ENCODE results near the gene UBA1.

Gene UBA1

GRCh38 chrX:47190445-47191269 is 3.0 kb upstream of the UBA1 start:
- no peak overlapping the region for H3K27ac ChIP-seq (ENCODE audit: low read length)
- H3K36me3 ChIP-seq (ENCODE audit: control insufficient read depth, insufficient read depth, low read length): peaks cover 7% of the 10 kb centered on the region
- H3K9me3 ChIP-seq (ENCODE audit: control insufficient read depth, insufficient read depth, low read length): no peaks in the 10 kb centered on the region
- H3K27me3 ChIP-seq (ENCODE audit: control insufficient read depth, insufficient read depth, low read length): no peaks in the 10 kb centered on the region
- no CpG with 5 or more reads among the region's 40 CpGs for WGBS (ENCODE audit: insufficient coverage, insufficient read length)
- peak overlapping the region; percentile 70 for H3K4me3 ChIP-seq (ENCODE audit: low read length)
- DNase-seq (ENCODE audit: low read depth, low spot score): peak; percentile 50
- H3K4me1 ChIP-seq (ENCODE audit: control insufficient read depth, insufficient read depth, low read length): peaks cover 4% of the 10 kb centered on the region; the same call in 1 of the 2 replicates

DNA sequence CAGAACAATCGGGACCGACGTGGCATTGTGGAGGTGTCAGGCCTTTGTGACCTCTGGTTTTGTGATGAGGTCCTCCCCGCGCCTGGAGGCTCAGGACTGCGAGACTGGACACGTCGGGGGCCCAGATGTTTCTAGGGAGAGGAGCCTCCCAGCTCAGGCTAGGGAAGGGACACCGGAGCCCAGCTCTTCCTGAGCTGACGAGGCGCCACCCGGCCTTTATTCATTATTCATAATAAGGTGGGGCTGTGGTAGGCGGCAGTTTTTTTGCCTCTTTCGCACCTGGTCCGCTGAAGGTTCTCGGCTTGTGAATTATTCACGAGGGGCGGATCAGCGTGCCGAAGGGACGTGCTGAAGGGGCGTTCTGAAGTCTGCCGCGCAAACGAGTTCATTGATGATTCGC is 2.3 kb upstream of the UBA1 start:
- Histone ChIP-seq H3K27me3 (ENCODE audit: control insufficient read depth, insufficient read depth, low read length) (no peaks in the 10 kb centered on the region), H3K36me3 (ENCODE audit: control insufficient read depth, insufficient read depth, low read length) (peaks cover 2% of the 10 kb centered on the region; the same call in 1 of the 2 replicates), H3K4me3 (ENCODE audit: low read length) (peak overlapping the region; percentile 70), H3K9me3 (ENCODE audit: control insufficient read depth, insufficient read depth, low read length) (no peaks in the 10 kb centered on the region), H3K4me1 (ENCODE audit: control insufficient read depth, insufficient read depth, low read length) (peaks cover 4% of the 10 kb centered on the region; the same call in 1 of the 2 replicates), H3K27ac (ENCODE audit: low read length) (no peak overlapping the region)
- no CpG with 5 or more reads among the region's 26 CpGs for WGBS (ENCODE audit: insufficient coverage, insufficient read length)
- no peak for DNase-seq (ENCODE audit: low read depth, low spot score)

GRCh38 chrX:47191806-47192401 is 1.7 kb upstream of the UBA1 start:
- Histone ChIP-seq H3K4me1 (ENCODE audit: control insufficient read depth, insufficient read depth, low read length) (peaks cover 4% of the 10 kb centered on the region; the same call in 1 of the 2 replicates), H3K4me3 (ENCODE audit: low read length) (peak overlapping the region; percentile 70; the same call in 1 of the 2 replicates), H3K36me3 (ENCODE audit: control insufficient read depth, insufficient read depth, low read length) (peaks cover 2% of the 10 kb centered on the region; the same call in 1 of the 2 replicates), H3K27ac (ENCODE audit: low read length) (no peak overlapping the region), H3K9me3 (ENCODE audit: control insufficient read depth, insufficient read depth, low read length) (no peaks in the 10 kb centered on the region), H3K27me3 (ENCODE audit: control insufficient read depth, insufficient read depth, low read length) (no peaks in the 10 kb centered on the region)
- no peak for DNase-seq (ENCODE audit: low read depth, low spot score)
- no CpG with 5 or more reads among the region's 16 CpGs for WGBS (ENCODE audit: insufficient coverage, insufficient read length)

DNA sequence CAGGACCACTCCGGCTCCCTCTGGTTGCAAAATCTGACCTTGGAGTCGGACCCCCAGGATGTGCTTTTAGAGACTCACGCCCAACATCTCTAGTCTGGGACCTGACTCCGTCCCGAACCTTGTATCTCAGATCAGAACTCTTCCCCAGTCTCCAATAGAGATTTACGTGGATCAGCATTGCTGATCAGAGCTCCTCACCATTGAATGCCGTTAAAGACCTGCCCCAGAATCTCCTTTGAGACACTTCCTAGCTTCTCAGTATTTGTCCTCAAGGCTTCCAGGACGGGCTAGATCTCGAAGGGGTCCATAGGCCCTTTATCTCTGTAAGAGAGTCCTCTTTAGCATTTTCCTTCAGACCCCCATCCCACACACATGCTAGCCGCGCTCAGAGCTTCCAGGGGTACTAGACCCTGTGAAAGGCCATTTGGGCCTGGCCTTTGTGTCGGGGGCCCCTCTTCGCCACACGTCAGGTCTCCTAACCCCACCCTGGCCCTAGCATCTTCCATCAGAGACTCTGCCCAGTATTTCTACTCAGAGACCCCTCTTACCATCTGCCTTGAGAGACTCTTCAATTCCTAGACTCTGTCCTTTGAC is 662 bp downstream of the UBA1 start:
- Histone ChIP-seq H3K4me3 (ENCODE audit: low read length) (peak overlapping the region; percentile 97; the same call in 1 of the 2 replicates), H3K27me3 (ENCODE audit: control insufficient read depth, insufficient read depth, low read length) (no peaks in the 10 kb centered on the region), H3K36me3 (ENCODE audit: control insufficient read depth, insufficient read depth, low read length) (peaks cover 13% of the 10 kb centered on the region), H3K9me3 (ENCODE audit: control insufficient read depth, insufficient read depth, low read length) (no peaks in the 10 kb centered on the region), H3K4me1 (ENCODE audit: control insufficient read depth, insufficient read depth, low read length) (peaks cover 4% of the 10 kb centered on the region; the same call in 1 of the 2 replicates), H3K27ac (ENCODE audit: low read length) (no peak overlapping the region)
- no CpG with 5 or more reads among the region's 14 CpGs for WGBS (ENCODE audit: insufficient coverage, insufficient read length)
- no peak for DNase-seq (ENCODE audit: low read depth, low spot score)

- Histone ChIP-seq H3K36me3 (ENCODE audit: control insufficient read depth, insufficient read depth, low read length) (peaks cover 29% of the 10 kb centered on the region), H3K9me3 (ENCODE audit: control insufficient read depth, insufficient read depth, low read length) (no peaks in the 10 kb centered on the region), H3K4me3 (ENCODE audit: low read length) (no peak overlapping the region), H3K27me3 (ENCODE audit: control insufficient read depth, insufficient read depth, low read length) (no peaks in the 10 kb centered on the region), H3K27ac (ENCODE audit: low read length) (no peak overlapping the region), H3K4me1 (ENCODE audit: control insufficient read depth, insufficient read depth, low read length) (peaks cover 2% of the 10 kb centered on the region; the same call in 1 of the 2 replicates)
- DNase-seq (ENCODE audit: low read depth, low spot score): no peak
- WGBS (ENCODE audit: insufficient coverage, insufficient read length): no CpG with 5 or more reads among the region's 3 CpGs
Observed at GRCh38 chrX:47196098-47196497, 2.5 kb downstream of the UBA1 start.

- Histone ChIP-seq H3K27me3 (ENCODE audit: control insufficient read depth, insufficient read depth, low read length) (no peaks in the 10 kb centered on the region), H3K36me3 (ENCODE audit: control insufficient read depth, insufficient read depth, low read length) (peaks cover 42% of the 10 kb centered on the region), H3K4me1 (ENCODE audit: control insufficient read depth, insufficient read depth, low read length) (peaks cover 2% of the 10 kb centered on the region; the same call in 1 of the 2 replicates), H3K4me3 (ENCODE audit: low read length) (no peak overlapping the region), H3K9me3 (ENCODE audit: control insufficient read depth, insufficient read depth, low read length) (no peaks in the 10 kb centered on the region), H3K27ac (ENCODE audit: low read length) (no peak overlapping the region)
- WGBS (ENCODE audit: insufficient coverage, insufficient read length): no CpG with 5 or more reads among the region's 7 CpGs
- DNase-seq (ENCODE audit: low read depth, low spot score): no peak
Observed at GRCh38 chrX:47197526-47197925, 3.9 kb downstream of the UBA1 start.

- no peak for DNase-seq (ENCODE audit: low read depth, low spot score)
- Histone ChIP-seq H3K36me3 (ENCODE audit: control insufficient read depth, insufficient read depth, low read length) (peaks cover 47% of the 10 kb centered on the region), H3K27ac (ENCODE audit: low read length) (no peak overlapping the region), H3K27me3 (ENCODE audit: control insufficient read depth, insufficient read depth, low read length) (no peaks in the 10 kb centered on the region), H3K4me1 (ENCODE audit: control insufficient read depth, insufficient read depth, low read length) (no peaks in the 10 kb centered on the region; the same call in 1 of the 2 replicates), H3K9me3 (ENCODE audit: control insufficient read depth, insufficient read depth, low read length) (no peaks in the 10 kb centered on the region), H3K4me3 (ENCODE audit: low read length) (no peak overlapping the region)
- WGBS (ENCODE audit: insufficient coverage, insufficient read length): no CpG with 5 or more reads among the region's 10 CpGs
Observed at GRCh38 chrX:47198026-47198686, 4.5 kb downstream of the UBA1 start.

DNA sequence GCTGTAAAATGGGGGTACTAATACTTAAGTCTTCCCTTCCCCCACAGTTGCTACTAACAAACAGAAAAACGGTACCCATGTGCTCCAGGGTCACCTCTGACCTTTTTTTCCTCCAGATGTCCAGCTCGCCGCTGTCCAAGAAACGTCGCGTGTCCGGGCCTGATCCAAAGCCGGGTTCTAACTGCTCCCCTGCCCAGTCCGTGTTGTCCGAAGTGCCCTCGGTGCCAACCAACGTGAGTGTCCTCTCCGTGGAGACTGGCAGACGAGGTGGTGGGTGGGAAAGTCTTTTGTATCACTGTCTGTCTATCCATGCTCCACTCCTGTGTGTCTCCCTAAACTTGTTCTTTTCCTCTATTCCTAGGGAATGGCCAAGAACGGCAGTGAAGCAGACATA is 5.1 kb downstream of the UBA1 start:
- Histone ChIP-seq H3K27me3 (ENCODE audit: control insufficient read depth, insufficient read depth, low read length) (no peaks in the 10 kb centered on the region), H3K27ac (ENCODE audit: low read length) (no peak overlapping the region), H3K4me1 (ENCODE audit: control insufficient read depth, insufficient read depth, low read length) (no peaks in the 10 kb centered on the region; the same call in 1 of the 2 replicates), H3K36me3 (ENCODE audit: control insufficient read depth, insufficient read depth, low read length) (peaks cover 49% of the 10 kb centered on the region), H3K9me3 (ENCODE audit: control insufficient read depth, insufficient read depth, low read length) (no peaks in the 10 kb centered on the region), H3K4me3 (ENCODE audit: low read length) (no peak overlapping the region)
- WGBS (ENCODE audit: insufficient coverage, insufficient read length): no CpG with 5 or more reads among the region's 15 CpGs
- no peak for DNase-seq (ENCODE audit: low read depth, low spot score)

- Histone ChIP-seq H3K4me3 (ENCODE audit: low read length) (no peak overlapping the region), H3K4me1 (ENCODE audit: control insufficient read depth, insufficient read depth, low read length) (no peaks in the 10 kb centered on the region; the same call in 1 of the 2 replicates), H3K27ac (ENCODE audit: low read length) (no peak overlapping the region), H3K27me3 (ENCODE audit: control insufficient read depth, insufficient read depth, low read length) (no peaks in the 10 kb centered on the region), H3K9me3 (ENCODE audit: control insufficient read depth, insufficient read depth, low read length) (no peaks in the 10 kb centered on the region), H3K36me3 (ENCODE audit: control insufficient read depth, insufficient read depth, low read length) (peaks cover 52% of the 10 kb centered on the region)
- WGBS (ENCODE audit: insufficient coverage, insufficient read length): no CpG with 5 or more reads among the region's 10 CpGs
- DNase-seq (ENCODE audit: low read depth, low spot score): no peak
Observed at GRCh38 chrX:47199286-47199685, 5.7 kb downstream of the UBA1 start.
